Mesothelial cell of epicardium (in vitro differentiated cells): ENCODE measurements around the gene ANP32A. TPM values are rescaled to one million over a fixed set of nuclear protein-coding genes. Genes with fewer than 3 reads are reported as not detected.

Experiments
- DNase-seq, 2 experiments: peaks; one replicate each; pipeline ENCODE4 v3.0.0; 2021; ENCODE audit warnings: low spot score in 2 of 2; ENCODE audit not compliant: unreplicated experiment in 2 of 2
- H3K27ac Mint-ChIP-seq: 2 replicates; pipeline ENCODE4 v1.8.0; 2021; ENCODE audit warnings: mixed read lengths
- H3K27me3 Mint-ChIP-seq: 2 replicates; pipeline ENCODE4 v1.8.0; 2021; ENCODE audit warnings: low read depth, mixed read lengths
- H3K36me3 Mint-ChIP-seq: 2 replicates; pipeline ENCODE4 v1.8.0; 2021; ENCODE audit warnings: mixed read lengths
- H3K4me1 Mint-ChIP-seq: 2 replicates; pipeline ENCODE4 v1.8.0; 2021; ENCODE audit warnings: mixed read lengths
- H3K4me3 Mint-ChIP-seq: 2 replicates; pipeline ENCODE4 v1.8.0; 2021; ENCODE audit warnings: mild to moderate bottlenecking, moderate library complexity, mixed read lengths
- H3K9me3 Mint-ChIP-seq: 2 replicates; pipeline ENCODE4 v1.8.0; 2021; ENCODE audit warnings: mixed read lengths
- CTCF ChIP-seq: fragments of 200-600 bp; sonication (generic); IDR thresholded peaks from one replicate; pipeline ENCODE4 v1.5.0; 2021; ENCODE audit warnings: antibody characterized with exemption; ENCODE audit not compliant: unreplicated experiment
- total RNA-seq: library from RNA; stranded (reverse); gene quantifications from 3 replicates; pipeline ENCODE4 v1.2.1, GENCODE V29; 2021

Gene ANP32A
- total RNA-seq, 1 donor from 2014 or later = 183 TPM

DNA sequence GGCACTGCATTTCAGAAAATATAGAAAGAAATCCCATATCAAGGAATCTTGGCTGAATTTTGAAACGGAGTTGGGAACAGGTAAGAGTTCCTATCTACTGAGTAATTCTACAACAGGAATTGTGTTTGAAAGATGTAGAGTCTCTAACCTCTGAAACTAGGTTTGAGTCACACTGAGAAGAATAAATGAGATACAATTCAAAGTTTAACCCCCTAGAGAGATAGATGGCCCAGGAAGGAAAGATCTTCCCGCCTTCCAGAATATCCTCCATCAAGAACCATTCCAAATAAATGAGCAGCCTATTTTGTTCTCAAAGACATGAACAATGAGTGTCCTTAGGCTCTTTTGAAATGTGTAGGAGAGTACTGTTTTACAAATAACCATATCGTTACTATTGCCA lies 2.9 kb upstream of the ANP32A start:
- Mint-ChIP-seq H3K9me3 (no peaks in the 10 kb centered on the region), H3K4me3 (no peak overlapping the region), H3K27me3 (no peaks in the 10 kb centered on the region), H3K27ac (no peak overlapping the region), H3K36me3 (no peaks in the 10 kb centered on the region), H3K4me1 (peaks cover 18% of the 10 kb centered on the region)
- no peak for DNase-seq
- no peak for TF ChIP-seq CTCF

DNA sequence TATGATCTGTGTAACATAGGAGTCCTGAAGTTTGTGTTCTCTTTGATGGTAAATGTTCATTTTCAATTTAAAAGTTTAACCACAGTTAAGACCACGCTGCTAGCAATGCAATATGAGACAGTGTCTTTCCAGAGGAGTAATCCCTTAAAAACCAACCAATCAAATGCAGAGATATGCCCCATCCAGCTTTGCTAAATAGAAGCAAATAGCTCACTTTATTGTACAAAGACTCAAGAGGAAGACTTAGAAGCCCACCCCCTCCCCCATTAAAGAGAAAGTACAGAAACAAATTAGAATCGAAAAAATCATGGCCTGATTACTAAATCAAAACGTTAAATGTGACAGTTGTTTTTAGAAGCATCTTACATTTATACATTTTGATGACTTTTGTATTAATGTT lies 2.1 kb upstream of the ANP32A start:
- Mint-ChIP-seq H3K4me1 (peaks cover 18% of the 10 kb centered on the region), H3K4me3 (no peak overlapping the region), H3K36me3 (no peaks in the 10 kb centered on the region), H3K27ac (no peak overlapping the region), H3K9me3 (no peaks in the 10 kb centered on the region), H3K27me3 (no peaks in the 10 kb centered on the region)
- no peak for DNase-seq
- no peak for TF ChIP-seq CTCF

DNA sequence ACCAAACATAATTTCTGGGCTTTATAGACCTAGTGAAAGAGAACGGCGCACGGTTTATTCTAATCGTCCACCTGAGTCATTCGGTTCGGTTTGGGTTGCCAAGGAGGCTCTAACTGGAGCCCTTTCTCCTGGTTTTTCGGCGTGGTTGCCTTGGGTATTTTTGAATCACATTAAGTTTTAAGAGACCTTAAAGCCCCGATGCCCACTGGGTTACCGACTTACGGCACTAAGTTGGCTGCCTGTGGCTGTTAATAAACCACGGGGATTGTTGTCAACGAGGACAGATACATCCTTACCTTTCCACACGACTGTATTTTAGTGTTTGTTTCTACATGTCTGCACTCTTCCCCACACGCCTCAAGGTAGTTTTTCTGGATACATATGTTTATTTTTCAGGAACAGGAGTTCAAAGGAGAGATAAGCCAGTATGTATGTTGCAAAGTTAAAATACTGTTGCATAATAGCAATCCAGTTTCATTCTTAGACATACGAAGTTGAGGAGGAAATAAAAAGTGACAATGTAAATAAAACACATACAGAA lies 1.2 kb upstream of the ANP32A start:
- Mint-ChIP-seq H3K27me3 (no peaks in the 10 kb centered on the region), H3K4me3 (peak overlapping the region; percentile 79), H3K36me3 (no peaks in the 10 kb centered on the region), H3K4me1 (peaks cover 21% of the 10 kb centered on the region), H3K27ac (peak overlapping the region; percentile 31), H3K9me3 (no peaks in the 10 kb centered on the region)
- DNase-seq = no peak
- no peak for TF ChIP-seq CTCF

DNA sequence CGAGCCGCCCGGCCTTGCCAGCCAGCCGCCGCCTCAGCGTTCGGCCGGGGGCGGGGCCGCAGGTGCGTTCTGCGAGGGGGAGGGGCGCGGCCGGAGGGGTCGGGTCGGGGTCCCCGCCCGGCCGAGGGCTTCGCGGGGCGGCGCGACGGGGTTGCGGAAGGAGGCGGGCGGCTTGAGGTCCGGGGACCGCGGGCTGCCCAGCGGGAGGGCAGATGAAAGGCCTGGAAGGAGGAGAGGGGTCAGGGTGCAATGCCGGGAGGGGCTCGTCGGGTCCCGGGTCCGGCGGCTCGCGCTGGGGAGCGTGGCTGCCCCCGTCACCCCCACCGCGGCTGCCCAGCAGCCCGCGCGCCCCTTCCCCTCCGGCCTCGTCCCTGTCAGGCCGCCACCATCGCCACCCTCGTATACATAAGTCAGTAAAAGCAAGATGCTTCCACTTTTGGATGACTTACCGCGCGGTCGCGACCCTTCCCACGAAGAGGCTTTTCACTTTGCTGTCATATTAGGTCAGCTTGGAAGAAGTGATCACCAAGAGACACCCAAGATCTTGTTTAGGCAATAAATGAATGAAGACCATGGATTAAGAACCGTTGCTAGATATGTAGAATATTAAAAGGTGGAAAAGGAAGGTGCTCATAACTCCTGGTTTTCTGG lies 620 bp upstream of the ANP32A start:
- H3K27ac Mint-ChIP-seq = peak overlapping the region; percentile 31
- TF ChIP-seq CTCF = no peak
- H3K9me3 Mint-ChIP-seq = no peaks in the 10 kb centered on the region
- peaks cover 27% of the 10 kb centered on the region for H3K4me1 Mint-ChIP-seq
- H3K4me3 Mint-ChIP-seq = peak overlapping the region; percentile 86
- no peaks in the 10 kb centered on the region for H3K27me3 Mint-ChIP-seq
- DNase-seq = no peak
- no peaks in the 10 kb centered on the region for H3K36me3 Mint-ChIP-seq

DNA sequence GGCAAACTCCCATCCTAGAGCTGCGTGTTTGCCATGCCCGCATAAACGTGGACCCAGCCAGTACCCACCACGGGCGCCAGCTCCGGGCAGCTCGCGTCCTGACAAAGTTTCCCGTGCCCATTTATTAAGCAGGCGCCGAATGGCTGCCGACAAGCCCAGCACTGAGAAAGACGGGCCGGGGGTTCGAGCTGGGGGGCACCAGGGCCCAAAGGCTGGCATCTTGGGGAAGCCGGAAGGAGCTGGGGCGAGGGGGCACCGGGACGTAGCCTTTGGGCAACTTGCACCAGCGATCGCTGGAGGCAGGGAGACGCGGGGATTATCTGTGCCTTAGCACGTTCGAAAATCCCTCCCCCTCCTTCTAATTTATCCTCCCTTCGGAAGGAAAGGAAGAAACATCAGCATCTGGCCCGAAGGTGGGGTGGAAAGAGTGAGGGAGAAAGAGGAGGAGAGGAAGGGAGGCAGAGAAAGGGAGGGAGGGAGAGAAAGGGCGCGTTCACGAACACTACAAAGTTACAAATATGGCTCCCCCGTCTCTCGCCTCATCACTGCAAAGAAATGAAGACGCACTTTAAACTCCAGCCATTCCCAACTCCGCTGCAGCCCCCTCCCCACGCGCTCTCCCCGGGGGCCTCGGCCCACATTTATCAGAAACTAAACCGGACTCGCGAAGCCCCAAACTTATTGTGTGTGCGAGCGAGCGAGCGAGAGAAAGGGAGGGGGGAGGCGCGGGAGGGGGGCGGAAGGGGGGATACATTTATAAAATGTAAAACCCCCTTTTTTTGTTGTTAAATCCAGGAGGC lies 1.0 kb downstream of the ANP32A start:
- peak overlapping the region; percentile 86 for H3K4me3 Mint-ChIP-seq
- no peaks in the 10 kb centered on the region for H3K27me3 Mint-ChIP-seq
- H3K27ac Mint-ChIP-seq = peak overlapping the region; percentile 95
- TF ChIP-seq CTCF = no peak
- peak in 1 of 2 experiments; percentile 63 for DNase-seq
- no peaks in the 10 kb centered on the region for H3K9me3 Mint-ChIP-seq
- no peaks in the 10 kb centered on the region for H3K36me3 Mint-ChIP-seq
- peaks cover 39% of the 10 kb centered on the region for H3K4me1 Mint-ChIP-seq
